PC-9 (cell line): ENCODE measurements around the gene ENPEP. TPM values are rescaled to one million over a fixed set of nuclear protein-coding genes. Genes with fewer than 3 reads are reported as not detected.

Experiments used
- BruUV-seq: library from RNA; stranded (reverse); fragments of 400-500 nt; replicated peaks from 2 replicates; lab custom pipeline; 2021; lab: Mats Ljungman, UMichigan
- CTCF ChIA-PET: fragments of 300-600 bp; sonication (Branson Sonifier 250); formaldehyde crosslinking; loops from one replicate; lab custom pipeline; 2022; ENCODE audit warnings: antibody characterized with exemption; lab: Charles Lee
- POLR2A ChIA-PET: fragments of 300-600 bp; sonication (Branson Sonifier 250); formaldehyde crosslinking; loops from one replicate; lab custom pipeline; 2022; ENCODE audit warnings: antibody characterized with exemption; ENCODE audit not compliant: unreplicated experiment; lab: Charles Lee
- DNase-seq, 2 experiments: peaks; one replicate each; pipeline versions ENCODE4 v3.0.0 to v3.0.0-alpha.2; 2015 to 2022; ENCODE audit warnings: mixed read lengths in 1 of 2
- H2AFZ ChIP-seq: fragments of 200-600 bp; sonication (generic); 2 replicates; pipeline ENCODE4 v1.8.1; 2017; ENCODE audit warnings: antibody characterized with exemption
- H3F3A ChIP-seq: fragments of 200-600 bp; sonication (generic); 2 replicates; pipeline ENCODE4 v1.8.1; 2017; ENCODE audit warnings: antibody characterized with exemption, mild to moderate bottlenecking, low read depth; ENCODE audit not compliant: insufficient read depth
- H3K27ac ChIP-seq: fragments of 200-600 bp; sonication (generic); 2 replicates; pipeline ENCODE4 v1.6.1; 2016; ENCODE audit warnings: mixed run types
- H3K27me3 ChIP-seq: fragments of 200-600 bp; sonication (generic); 2 replicates; pipeline ENCODE4 v1.6.1; 2016; ENCODE audit warnings: low read depth, mixed run types; ENCODE audit not compliant: insufficient read depth
- H3K36me3 ChIP-seq: fragments of 200-600 bp; sonication (generic); 2 replicates; pipeline ENCODE4 v1.6.1; 2016; ENCODE audit warnings: low read depth, mixed run types
- H3K4me1 ChIP-seq: fragments of 200-600 bp; sonication (generic); replicated peaks from 2 replicates; pipeline ENCODE4 v1.6.1; 2016; ENCODE audit warnings: mixed run types; ENCODE audit not compliant: insufficient read depth
- H3K4me2 ChIP-seq: fragments of 200-600 bp; sonication (generic); 2 replicates; pipeline ENCODE4 v1.6.1; 2017; ENCODE audit warnings: mixed run types
- H3K4me3 ChIP-seq: fragments of 200-600 bp; sonication (generic); 2 replicates; pipeline ENCODE4 v1.6.1; 2016; ENCODE audit warnings: mixed run types
- H3K79me2 ChIP-seq: fragments of 200-600 bp; sonication (generic); 2 replicates; pipeline ENCODE4 v1.6.1; 2017; ENCODE audit warnings: low read depth, mixed run types
- H3K9me2 ChIP-seq: fragments of 200-600 bp; sonication (generic); 2 replicates; pipeline ENCODE4 v1.8.1; 2017; ENCODE audit warnings: mild to moderate bottlenecking; ENCODE audit not compliant: insufficient read depth
- H3K9me3 ChIP-seq: fragments of 200-600 bp; sonication (generic); 2 replicates; pipeline ENCODE4 v1.8.1; 2016; ENCODE audit warnings: low read depth; ENCODE audit not compliant: insufficient read depth
- H4K20me1 ChIP-seq: fragments of 200-600 bp; sonication (generic); 2 replicates; pipeline ENCODE4 v1.8.1; 2017; ENCODE audit not compliant: insufficient read depth
- EZH2 ChIP-seq: fragments of 200-600 bp; sonication (generic); IDR thresholded peaks from 2 replicates; pipeline ENCODE4 v1.8.0; 2017; ENCODE audit warnings: antibody characterized with exemption, low read depth
- intact Hi-C: fragments of 100-400 bp; cut with micrococcal nuclease; formaldehyde crosslinking; loops from one replicate; pipeline ENCODE4 v1.10.0; 2022; ENCODE audit not compliant: unreplicated experiment
- total RNA-seq: library from RNA; stranded (reverse); gene quantifications from 2 replicates; pipeline ENCODE4 v1.2.3, GENCODE V29; 2021
- TF ChIP-seq, protein P1 (sequence below): fragments of 200-600 bp; sonication (generic); conservative IDR thresholded peaks from 2 replicates; pipeline ENCODE4 v1.6.1; 2017; ENCODE audit warnings: mixed run types, antibody characterized with exemption, mild to moderate bottlenecking, moderate library complexity

The ENPEP gene
- total RNA-seq, 1 experiment from 2014 or later = not detected

- DNase-seq = no peak
- BruUV-seq = no TSS peak
- Histone ChIP-seq H3K27me3 (no peaks in the 10 kb centered on the region), H3K4me1 (no peaks in the 10 kb centered on the region), H3K27ac (no peak overlapping the region), H2AFZ (no peak overlapping the region), H3K4me2 (no peak overlapping the region), H3K36me3 (no peaks in the 10 kb centered on the region), H3K9me2 (no peaks in the 10 kb centered on the region), H3F3A (no peaks in the 10 kb centered on the region), H3K79me2 (no peaks in the 10 kb centered on the region), H3K4me3 (no peak overlapping the region), H3K9me3 (no peaks in the 10 kb centered on the region), H4K20me1 (no peaks in the 10 kb centered on the region)
- ChIA-PET CTCF (no interaction called here), POLR2A (no interaction called here)
- intact Hi-C loops = loop anchor here (2.0 kb wide), 2 partner anchors 589 to 1443 kb away; no protein-coding TSS in a partner anchor
- TF ChIP-seq, protein P1, sequence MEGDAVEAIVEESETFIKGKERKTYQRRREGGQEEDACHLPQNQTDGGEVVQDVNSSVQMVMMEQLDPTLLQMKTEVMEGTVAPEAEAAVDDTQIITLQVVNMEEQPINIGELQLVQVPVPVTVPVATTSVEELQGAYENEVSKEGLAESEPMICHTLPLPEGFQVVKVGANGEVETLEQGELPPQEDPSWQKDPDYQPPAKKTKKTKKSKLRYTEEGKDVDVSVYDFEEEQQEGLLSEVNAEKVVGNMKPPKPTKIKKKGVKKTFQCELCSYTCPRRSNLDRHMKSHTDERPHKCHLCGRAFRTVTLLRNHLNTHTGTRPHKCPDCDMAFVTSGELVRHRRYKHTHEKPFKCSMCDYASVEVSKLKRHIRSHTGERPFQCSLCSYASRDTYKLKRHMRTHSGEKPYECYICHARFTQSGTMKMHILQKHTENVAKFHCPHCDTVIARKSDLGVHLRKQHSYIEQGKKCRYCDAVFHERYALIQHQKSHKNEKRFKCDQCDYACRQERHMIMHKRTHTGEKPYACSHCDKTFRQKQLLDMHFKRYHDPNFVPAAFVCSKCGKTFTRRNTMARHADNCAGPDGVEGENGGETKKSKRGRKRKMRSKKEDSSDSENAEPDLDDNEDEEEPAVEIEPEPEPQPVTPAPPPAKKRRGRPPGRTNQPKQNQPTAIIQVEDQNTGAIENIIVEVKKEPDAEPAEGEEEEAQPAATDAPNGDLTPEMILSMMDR = no peak
- no peak for TF ChIP-seq EZH2
These were observed 111.8 kb downstream of the ENPEP start for GRCh38 chr4:110587666-110588285.

DNA sequence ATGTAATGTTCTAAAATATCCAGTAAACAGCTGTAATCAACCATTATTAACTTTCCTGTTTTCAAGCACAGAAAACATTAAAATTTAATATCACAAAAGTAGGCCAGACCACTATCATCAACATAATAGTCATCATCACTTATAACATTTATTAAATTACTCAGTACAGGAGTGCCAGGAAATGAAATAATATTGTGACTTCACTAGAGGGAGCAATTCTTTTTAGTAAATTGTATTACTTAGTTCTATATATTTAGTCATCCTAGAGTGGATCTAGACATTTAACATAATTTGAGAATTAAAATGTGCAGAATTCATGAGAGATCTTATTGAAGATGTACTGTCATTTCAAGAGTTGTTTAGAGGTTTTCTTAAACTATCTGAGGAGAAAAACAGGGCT lies 113.3 kb downstream of the ENPEP start:
- Histone ChIP-seq H3K79me2 (no peaks in the 10 kb centered on the region), H3K27ac (no peak overlapping the region), H3K9me2 (no peaks in the 10 kb centered on the region), H4K20me1 (no peaks in the 10 kb centered on the region), H3K4me2 (no peak overlapping the region), H3K4me1 (no peaks in the 10 kb centered on the region), H3K4me3 (no peak overlapping the region), H2AFZ (no peak overlapping the region), H3K36me3 (no peaks in the 10 kb centered on the region), H3K27me3 (no peaks in the 10 kb centered on the region), H3K9me3 (no peaks in the 10 kb centered on the region), H3F3A (no peaks in the 10 kb centered on the region)
- ChIA-PET POLR2A (no interaction called here), CTCF (interaction anchor here (0.6 kb wide), 1 partner anchor 19 kb away, joined by 3 read pairs; no protein-coding TSS in a partner anchor)
- DNase-seq = no peak
- TF ChIP-seq, protein P1 = peak; percentile 56
- TF ChIP-seq EZH2 = no peak
- intact Hi-C loops = no loop called here
- BruUV-seq = no TSS peak

DNA sequence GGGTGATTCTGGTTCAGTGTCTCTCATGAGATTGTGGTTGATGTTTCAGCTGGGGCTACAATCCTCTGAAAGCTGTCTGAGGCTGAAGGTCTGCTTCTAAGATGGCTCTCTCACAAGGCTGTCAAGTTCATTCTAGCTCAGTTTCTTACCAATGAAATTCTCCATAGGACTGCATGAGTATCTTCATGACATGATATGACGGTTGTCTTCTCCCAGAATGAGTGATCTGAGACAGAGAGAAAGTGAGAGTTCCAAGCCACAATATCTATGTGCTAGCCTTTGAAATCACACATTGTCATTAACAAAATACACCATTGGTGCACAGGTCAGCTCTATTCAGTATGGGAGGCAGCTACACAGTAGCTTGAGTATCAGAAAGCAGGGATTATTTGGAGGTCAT lies 119.6 kb downstream of the ENPEP start:
- Histone ChIP-seq H2AFZ (no peak overlapping the region), H3K27me3 (no peaks in the 10 kb centered on the region), H3K4me3 (no peak overlapping the region), H3K4me1 (no peaks in the 10 kb centered on the region), H3K79me2 (no peaks in the 10 kb centered on the region), H3K9me2 (no peaks in the 10 kb centered on the region), H3K9me3 (no peaks in the 10 kb centered on the region), H4K20me1 (no peaks in the 10 kb centered on the region), H3F3A (no peaks in the 10 kb centered on the region), H3K4me2 (no peak overlapping the region), H3K27ac (no peak overlapping the region), H3K36me3 (no peaks in the 10 kb centered on the region)
- intact Hi-C loops = no loop called here
- BruUV-seq = no TSS peak
- TF ChIP-seq EZH2 = no peak
- TF ChIP-seq, protein P1 = no peak
- no peak for DNase-seq
- POLR2A ChIA-PET = no interaction called here
- CTCF ChIA-PET = no interaction called here
